Measurements from ENCODE around the gene PDYN.

The PDYN gene

DNA sequence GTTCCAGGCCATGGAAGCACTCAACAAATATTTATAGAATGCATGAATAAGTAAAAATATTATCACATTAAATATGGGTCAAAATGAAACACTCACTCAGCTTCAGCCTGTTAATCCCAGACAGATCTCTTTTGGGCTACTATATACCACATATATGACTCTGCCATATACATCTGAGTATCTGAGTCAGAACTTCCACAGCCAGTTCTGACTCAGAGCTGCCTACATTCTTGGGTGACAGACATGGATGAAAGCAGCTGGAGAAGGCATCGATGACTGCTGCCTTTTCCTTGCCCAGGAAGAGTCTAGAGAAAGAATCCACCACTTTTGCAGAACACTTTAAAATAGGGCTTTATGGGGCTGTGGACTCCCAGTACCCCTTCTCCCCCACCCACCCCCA is 11.5 kb upstream of the PDYN start:
- peak; percentile 66 for DNase-seq (ENCODE audit: low read depth)
- no peak overlapping the region for H3K4me3 ChIP-seq (ENCODE audit: low read length)
- TF ChIP-seq, protein P1, sequence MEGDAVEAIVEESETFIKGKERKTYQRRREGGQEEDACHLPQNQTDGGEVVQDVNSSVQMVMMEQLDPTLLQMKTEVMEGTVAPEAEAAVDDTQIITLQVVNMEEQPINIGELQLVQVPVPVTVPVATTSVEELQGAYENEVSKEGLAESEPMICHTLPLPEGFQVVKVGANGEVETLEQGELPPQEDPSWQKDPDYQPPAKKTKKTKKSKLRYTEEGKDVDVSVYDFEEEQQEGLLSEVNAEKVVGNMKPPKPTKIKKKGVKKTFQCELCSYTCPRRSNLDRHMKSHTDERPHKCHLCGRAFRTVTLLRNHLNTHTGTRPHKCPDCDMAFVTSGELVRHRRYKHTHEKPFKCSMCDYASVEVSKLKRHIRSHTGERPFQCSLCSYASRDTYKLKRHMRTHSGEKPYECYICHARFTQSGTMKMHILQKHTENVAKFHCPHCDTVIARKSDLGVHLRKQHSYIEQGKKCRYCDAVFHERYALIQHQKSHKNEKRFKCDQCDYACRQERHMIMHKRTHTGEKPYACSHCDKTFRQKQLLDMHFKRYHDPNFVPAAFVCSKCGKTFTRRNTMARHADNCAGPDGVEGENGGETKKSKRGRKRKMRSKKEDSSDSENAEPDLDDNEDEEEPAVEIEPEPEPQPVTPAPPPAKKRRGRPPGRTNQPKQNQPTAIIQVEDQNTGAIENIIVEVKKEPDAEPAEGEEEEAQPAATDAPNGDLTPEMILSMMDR (IDR thresholded peaks at IDR 0.05; ENCODE audit: insufficient read depth, low read depth, low read length, missing control alignments): no peak

DNA sequence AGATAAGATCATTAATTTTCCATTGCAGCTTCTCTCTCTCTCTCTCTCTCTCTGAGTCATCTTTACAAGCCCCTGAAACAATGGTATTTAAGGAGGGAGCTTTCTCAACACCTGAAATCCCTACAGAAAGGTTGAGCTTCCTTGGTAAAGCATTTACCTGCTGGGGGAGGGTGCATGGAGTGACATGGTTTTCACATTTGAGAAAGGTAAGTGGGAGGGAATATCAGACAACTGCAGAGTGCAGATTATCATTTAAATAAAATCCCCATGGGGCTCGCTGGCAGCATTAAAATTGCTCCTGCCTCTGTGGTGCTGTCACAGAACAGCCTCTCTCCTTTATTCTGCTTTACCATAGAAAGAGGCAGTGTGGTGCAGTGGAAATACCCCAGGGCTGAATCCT is 10.3 kb upstream of the PDYN start:
- TF ChIP-seq, protein P1 (IDR thresholded peaks at IDR 0.05; ENCODE audit: insufficient read depth, low read depth, low read length, missing control alignments): no peak
- H3K4me3 ChIP-seq (ENCODE audit: low read length): no peak overlapping the region
- DNase-seq (ENCODE audit: low read depth): no peak

DNA sequence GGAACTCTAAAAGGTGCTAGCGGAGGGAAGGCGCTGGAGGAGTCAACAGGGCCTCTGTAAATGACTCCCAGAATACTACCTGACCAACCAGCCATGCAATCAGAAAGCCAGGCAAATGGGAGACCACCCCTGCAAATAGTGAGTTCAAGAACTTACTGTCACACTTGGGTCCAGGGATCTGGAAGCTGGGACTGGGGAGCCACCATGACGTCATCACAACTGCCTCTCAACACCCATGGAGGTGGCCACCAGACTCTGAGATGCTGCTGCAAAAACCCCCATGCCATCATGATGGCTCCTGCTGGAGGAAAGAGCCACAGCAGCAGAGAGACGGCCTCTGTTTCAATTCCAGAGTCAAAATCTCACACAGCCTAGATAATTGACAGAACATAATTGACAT is 8.5 kb upstream of the PDYN start:
- DNase-seq (ENCODE audit: low read depth): no peak
- TF ChIP-seq, protein P1 (IDR thresholded peaks at IDR 0.05; ENCODE audit: insufficient read depth, low read depth, low read length, missing control alignments): no peak

DNA sequence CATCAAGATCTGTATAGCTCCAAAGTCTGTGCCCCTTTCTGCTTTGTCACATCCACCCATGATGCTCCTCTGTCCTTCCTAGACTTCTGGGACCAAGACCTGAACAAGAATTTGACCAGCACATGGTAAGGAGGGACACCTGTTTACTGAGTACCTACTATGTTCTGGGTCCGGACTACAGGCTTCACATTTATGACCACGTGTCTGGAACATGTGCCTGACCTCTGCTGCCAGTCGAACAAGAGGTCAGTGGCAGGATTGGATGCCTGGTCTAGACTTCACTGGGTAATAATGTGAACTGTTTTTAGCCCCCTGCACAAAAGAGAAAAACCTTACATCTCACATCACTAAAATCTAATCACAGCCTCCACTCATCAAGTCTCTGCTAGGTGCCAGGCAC is 7.3 kb upstream of the PDYN start:
- no peak for DNase-seq (ENCODE audit: low read depth)
- H3K4me3 ChIP-seq (ENCODE audit: low read length): no peak overlapping the region
- TF ChIP-seq, protein P1 (IDR thresholded peaks at IDR 0.05; ENCODE audit: insufficient read depth, low read depth, low read length, missing control alignments): no peak

More for the DNA sequence above, 8.5 kb upstream of the PDYN start:
- H3K4me3 ChIP-seq (ENCODE audit: low read length): no peak overlapping the region

DNA sequence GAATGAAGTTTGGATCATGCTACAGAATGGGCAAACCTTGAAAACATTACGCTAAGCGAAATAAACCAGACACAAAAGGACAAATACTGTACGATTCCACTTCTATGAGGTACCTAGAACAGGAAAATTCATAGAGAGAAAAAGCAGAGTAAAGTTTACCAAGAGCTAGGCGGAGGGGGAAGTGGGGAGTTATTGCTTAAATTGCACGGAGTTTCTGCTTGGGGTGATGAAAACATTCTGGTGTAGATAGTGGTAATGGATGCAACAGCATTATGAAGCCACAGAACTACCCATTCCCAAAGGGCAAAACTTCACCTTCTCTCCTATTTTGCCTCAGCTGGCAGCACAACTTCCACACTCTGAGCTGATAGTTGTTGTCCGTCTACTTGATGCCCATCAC is 6.4 kb upstream of the PDYN start:
- DNase-seq (ENCODE audit: low read depth): no peak
- TF ChIP-seq, protein P1 (IDR thresholded peaks at IDR 0.05; ENCODE audit: insufficient read depth, low read depth, low read length, missing control alignments): no peak
- H3K4me3 ChIP-seq (ENCODE audit: low read length): no peak overlapping the region

DNA sequence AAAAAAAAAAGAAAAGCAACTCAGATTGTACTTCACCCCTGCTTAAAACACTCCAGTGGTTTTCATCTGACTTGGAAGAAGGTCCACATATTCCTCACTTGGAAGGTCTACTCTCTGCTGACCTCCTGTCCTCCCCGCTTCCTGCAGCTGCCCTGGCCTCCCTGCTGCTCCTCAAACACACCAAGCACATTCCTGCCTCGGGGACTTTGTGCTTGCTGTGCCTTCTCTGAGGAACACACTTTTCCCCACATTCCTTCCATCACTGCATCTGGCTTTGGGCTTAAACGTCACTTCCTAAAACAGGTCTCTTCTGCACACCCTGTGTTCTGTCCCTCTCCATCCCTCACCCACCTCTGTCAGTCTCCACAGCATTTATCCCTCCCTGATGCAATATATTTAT is 4.9 kb upstream of the PDYN start:
- TF ChIP-seq, protein P1 (IDR thresholded peaks at IDR 0.05; ENCODE audit: insufficient read depth, low read depth, low read length, missing control alignments): no peak
- no peak overlapping the region for H3K4me3 ChIP-seq (ENCODE audit: low read length)
- no peak for DNase-seq (ENCODE audit: low read depth)

DNA sequence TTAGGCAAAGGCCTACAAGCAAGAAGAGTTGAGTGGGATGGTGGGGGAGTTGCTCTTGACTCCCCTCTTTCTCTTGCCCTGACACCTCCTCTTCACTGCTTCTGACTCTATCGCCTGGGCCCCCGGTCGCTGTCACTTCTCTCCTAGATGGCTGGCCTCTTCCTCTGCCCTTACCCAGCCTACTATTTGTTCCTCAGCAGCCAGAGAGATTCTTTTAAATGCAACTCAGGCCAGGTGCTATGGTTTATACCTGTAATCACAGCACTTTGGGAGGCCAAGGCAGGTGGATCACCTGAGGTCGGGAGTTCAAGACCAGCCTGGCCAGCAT is 4.3 kb upstream of the PDYN start:
- TF ChIP-seq, protein P1 (IDR thresholded peaks at IDR 0.05; ENCODE audit: insufficient read depth, low read depth, low read length, missing control alignments): no peak
- DNase-seq (ENCODE audit: low read depth): no peak
- H3K4me3 ChIP-seq (ENCODE audit: low read length): no peak overlapping the region
